Mucosa of descending colon (tissue), 3 donors: Measurements from ENCODE around the gene EXTL1. TPM values are rescaled to one million over a fixed set of nuclear protein-coding genes. Genes with fewer than 3 reads are reported as not detected.

Source experiments
- ATAC-seq: fragments of 200-7000 bp; cut with Tn5 transposase; one replicate; pipeline ENCODE4 v1.9.1; 2020; ENCODE audit warnings: mild to moderate bottlenecking, moderate library complexity
- DNase-seq, 3 donors: peaks; one replicate each; pipeline ENCODE4 v3.0.0-alpha.2; 2020
- H3K36me3 ChIP-seq: fragments of 200-600 bp; one replicate; pipeline ENCODE4 v1.8.0; 2021; ENCODE audit warnings: low read depth, mild to moderate bottlenecking
- H3K4me1 ChIP-seq: fragments of 200-600 bp; one replicate; pipeline ENCODE4 v1.8.0; 2021; ENCODE audit warnings: low read depth, mild to moderate bottlenecking
- H3K4me3 ChIP-seq: fragments of 200-600 bp; one replicate; pipeline ENCODE4 v1.8.0; 2021; ENCODE audit warnings: mild to moderate bottlenecking
- H3K9me3 ChIP-seq: fragments of 200-600 bp; one replicate; pipeline ENCODE4 v1.8.0; 2021; ENCODE audit warnings: mild to moderate bottlenecking
- CTCF ChIP-seq: fragments of 200-600 bp; IDR thresholded peaks from one replicate; pipeline ENCODE4 v1.8.0; 2022; ENCODE audit warnings: antibody characterized with exemption, mild to moderate bottlenecking
- intact Hi-C, 2 donors: fragments of 100-400 bp; cut with DNase I in 1 of 2; cut with micrococcal nuclease in 1 of 2; formaldehyde crosslinking; loops; one replicate each; pipeline versions ENCODE4 v1.11.0 to v1.11.1; 2022; cut with DNase I, micrococcal nuclease
- total RNA-seq, 3 donors: library from RNA; stranded (reverse); fragmentation: NEBNext Ultra II Directional in 2 of 3; extraction: Animal tissue kit (Norgen Biotek cat#: 25700) in 2 of 3; gene quantifications; one replicate each; pipeline versions ENCODE4 v1.2.1 to v1.2.4, GENCODE V29; 2021 to 2023
- donor health status: DM: no; HTN: no; CAD: no; lungs with moderate emphysema.
- donor health status: DM: no; HTN: no; CAD: no.
- donor health status: DM: no; HTN: yes; CAD: no.

EXTL1 gene
- total RNA-seq, 3 donors from 2014 or later, result 0.14 to 1.7 TPM; not detected in 1

- H3K9me3 ChIP-seq, result no peaks in the 10 kb centered on the region
- H3K4me1 ChIP-seq, result peaks cover 7% of the 10 kb centered on the region
- intact Hi-C loops, result no loop called here
- no peak overlapping the region for H3K4me3 ChIP-seq
- H3K36me3 ChIP-seq, result no peaks in the 10 kb centered on the region
- DNase-seq (no peak), ATAC-seq (no peak)
- TF ChIP-seq CTCF, result no peak
Observed at GRCh38 chr1:26053718-26054560, 32.4 kb downstream of the EXTL1 start.

GRCh38 chr1:26055041-26055440, 33.5 kb downstream of the EXTL1 start:
- intact Hi-C loops, result no loop called here
- Histone ChIP-seq H3K4me3 (no peak overlapping the region), H3K36me3 (no peaks in the 10 kb centered on the region), H3K4me1 (no peaks in the 10 kb centered on the region), H3K9me3 (no peaks in the 10 kb centered on the region)
- DNase-seq (no peak), ATAC-seq (no peak)
- no peak for TF ChIP-seq CTCF

GRCh38 chr1:26057189-26057588, 35.6 kb downstream of the EXTL1 start:
- Histone ChIP-seq H3K36me3 (no peaks in the 10 kb centered on the region), H3K4me1 (no peaks in the 10 kb centered on the region), H3K9me3 (no peaks in the 10 kb centered on the region), H3K4me3 (no peak overlapping the region)
- no peak for ATAC-seq
- no peak for TF ChIP-seq CTCF
- DNase-seq, result no peak
- intact Hi-C loops, result no loop called here

GRCh38 chr1:26058052-26058595, 36.5 kb downstream of the EXTL1 start:
- TF ChIP-seq CTCF, result no peak

GRCh38 chr1:26059906-26060305, 38.3 kb downstream of the EXTL1 start:
- DNase-seq, result no peak
- intact Hi-C loops, result no loop called here

More at GRCh38 chr1:26058052-26058595, 36.5 kb downstream of the EXTL1 start:
- DNase-seq (no peak), ATAC-seq (no peak)
- H3K4me3 ChIP-seq, result no peak overlapping the region
- intact Hi-C loops, result no loop called here
- H3K4me1 ChIP-seq, result no peaks in the 10 kb centered on the region
- no peaks in the 10 kb centered on the region for H3K36me3 ChIP-seq
- H3K9me3 ChIP-seq, result no peaks in the 10 kb centered on the region

More at GRCh38 chr1:26059906-26060305, 38.3 kb downstream of the EXTL1 start:
- no peak for TF ChIP-seq CTCF
- H3K9me3 ChIP-seq, result no peaks in the 10 kb centered on the region
- no peak overlapping the region for H3K4me3 ChIP-seq
- no peak for ATAC-seq
- H3K4me1 ChIP-seq, result no peaks in the 10 kb centered on the region
- no peaks in the 10 kb centered on the region for H3K36me3 ChIP-seq
